Ascending aorta (tissue), 2 donors: Measurements from ENCODE around the gene TMEM132A. TPM values are rescaled to one million over a fixed set of nuclear protein-coding genes. Genes with fewer than 3 reads are reported as not detected.
A peak's percentile ranks its signal among the peaks of the same experiment; 100 is the strongest.

Source experiments
- DNase-seq, 2 donors: peaks; one replicate each; pipeline ENCODE4 v3.0.0-alpha.2; 2019; ENCODE audit warnings: low spot score in 2 of 2
- H3K27ac ChIP-seq, 2 donors: fragments of 200-600 bp; sonication (generic); one replicate each; pipeline ENCODE4 v1.5.1; 2016 to 2017; ENCODE audit warnings: mild to moderate bottlenecking in 1 of 2
- H3K27me3 ChIP-seq: fragments of 200-600 bp; sonication (generic); one replicate; pipeline ENCODE4 v1.5.1; 2017
- H3K36me3 ChIP-seq, 2 donors: fragments of 200-600 bp; sonication (generic); one replicate each; pipeline ENCODE4 v1.5.1; 2016
- H3K4me1 ChIP-seq, 2 donors: fragments of 200-600 bp; sonication (generic); one replicate each; pipeline ENCODE4 v1.5.1; 2016 to 2017; ENCODE audit warnings: mild to moderate bottlenecking in 1 of 2
- H3K4me3 ChIP-seq, 2 donors: fragments of 200-600 bp; sonication (generic); one replicate each; pipeline ENCODE4 v1.5.1; 2016 to 2017; ENCODE audit warnings: mild to moderate bottlenecking in 1 of 2
- H3K9me3 ChIP-seq, 2 donors: fragments of 200-600 bp; sonication (generic); one replicate each; pipeline ENCODE4 v1.5.1; 2016
- CTCF ChIP-seq, 3 experiments: fragments of 200-600 bp in 2 of 3; fragments of 450-650 bp in 1 of 3; sonication (generic) in 2 of 3; IDR thresholded peaks; one replicate each; pipeline ENCODE4 v1.5.1; 2016 to 2019; ENCODE audit warnings: antibody characterized with exemption in 3 of 3, mild to moderate bottlenecking in 1 of 3, moderate library complexity in 1 of 3
- intact Hi-C: fragments of 100-400 bp; cut with DNase I; formaldehyde crosslinking; loops from one replicate; pipeline ENCODE4 v1.15.1; 2023
- total RNA-seq: library from RNA; depleted of rRNA; stranded (reverse); fragments of >200 nt; gene quantifications from one replicate; pipeline ENCODE4 v1.1.0, GENCODE V29; 2016

The TMEM132A gene, protein sequence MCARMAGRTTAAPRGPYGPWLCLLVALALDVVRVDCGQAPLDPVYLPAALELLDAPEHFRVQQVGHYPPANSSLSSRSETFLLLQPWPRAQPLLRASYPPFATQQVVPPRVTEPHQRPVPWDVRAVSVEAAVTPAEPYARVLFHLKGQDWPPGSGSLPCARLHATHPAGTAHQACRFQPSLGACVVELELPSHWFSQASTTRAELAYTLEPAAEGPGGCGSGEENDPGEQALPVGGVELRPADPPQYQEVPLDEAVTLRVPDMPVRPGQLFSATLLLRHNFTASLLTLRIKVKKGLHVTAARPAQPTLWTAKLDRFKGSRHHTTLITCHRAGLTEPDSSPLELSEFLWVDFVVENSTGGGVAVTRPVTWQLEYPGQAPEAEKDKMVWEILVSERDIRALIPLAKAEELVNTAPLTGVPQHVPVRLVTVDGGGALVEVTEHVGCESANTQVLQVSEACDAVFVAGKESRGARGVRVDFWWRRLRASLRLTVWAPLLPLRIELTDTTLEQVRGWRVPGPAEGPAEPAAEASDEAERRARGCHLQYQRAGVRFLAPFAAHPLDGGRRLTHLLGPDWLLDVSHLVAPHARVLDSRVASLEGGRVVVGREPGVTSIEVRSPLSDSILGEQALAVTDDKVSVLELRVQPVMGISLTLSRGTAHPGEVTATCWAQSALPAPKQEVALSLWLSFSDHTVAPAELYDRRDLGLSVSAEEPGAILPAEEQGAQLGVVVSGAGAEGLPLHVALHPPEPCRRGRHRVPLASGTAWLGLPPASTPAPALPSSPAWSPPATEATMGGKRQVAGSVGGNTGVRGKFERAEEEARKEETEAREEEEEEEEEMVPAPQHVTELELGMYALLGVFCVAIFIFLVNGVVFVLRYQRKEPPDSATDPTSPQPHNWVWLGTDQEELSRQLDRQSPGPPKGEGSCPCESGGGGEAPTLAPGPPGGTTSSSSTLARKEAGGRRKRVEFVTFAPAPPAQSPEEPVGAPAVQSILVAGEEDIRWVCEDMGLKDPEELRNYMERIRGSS
- total RNA-seq, result 18.9 TPM

GRCh38 chr11:60924110-60924905 is at the start of gene TMEM132A:
Gene TMEM132A, plus strand, starts transcription at chr11:60924460. Its CDS starts 174 bp downstream, at chr11:60924634.
- TF ChIP-seq CTCF (IDR thresholded peaks at IDR 0.05), result no peak
- Histone ChIP-seq H3K27ac (no peak within 1 kb of the TSS), H3K9me3 (no peaks in the 10 kb centered on the region), H3K36me3 (peaks cover 33 to 40% of the 10 kb centered on the region in 2 donors), H3K27me3 (no peaks in the 10 kb centered on the region), H3K4me3 (peak within 1 kb of the TSS; percentile 77 to 80), H3K4me1 (peaks cover 8 to 11% of the 10 kb centered on the region in 2 donors)
- DNase-seq, result peak in 1 of 2 donors; percentile 79
- intact Hi-C loops, result no loop called here

- H3K4me3 ChIP-seq, result no peak overlapping the region
- H3K27me3 ChIP-seq, result no peaks in the 10 kb centered on the region
These were observed 48.7 kb upstream of the TMEM132A start for GRCh38 chr11:60875366-60876167.

GRCh38 chr11:60876168-60876485 is 48.1 kb upstream of the TMEM132A start:
- H3K27ac ChIP-seq, result no peak overlapping the region
- peaks cover 0 to 4% of the 10 kb centered on the region in 2 donors for H3K4me1 ChIP-seq
- no peak overlapping the region for H3K4me3 ChIP-seq
- intact Hi-C loops, result no loop called here
- DNase-seq, result peak in 1 of 2 donors; percentile 31
- H3K27me3 ChIP-seq, result no peaks in the 10 kb centered on the region
- H3K9me3 ChIP-seq, result no peaks in the 10 kb centered on the region
- H3K36me3 ChIP-seq, result peaks cover 5 to 7% of the 10 kb centered on the region in 2 donors
- no peak for TF ChIP-seq CTCF (IDR thresholded peaks at IDR 0.05)

More at GRCh38 chr11:60875366-60876167, 48.7 kb upstream of the TMEM132A start:
- Histone ChIP-seq H3K27ac (no peak overlapping the region), H3K4me1 (peaks cover 0 to 4% of the 10 kb centered on the region in 2 donors), H3K9me3 (no peaks in the 10 kb centered on the region), H3K36me3 (peaks cover 3 to 5% of the 10 kb centered on the region in 2 donors)
- TF ChIP-seq CTCF (IDR thresholded peaks at IDR 0.05), result no peak
- DNase-seq, result no peak
- intact Hi-C loops, result no loop called here

- Histone ChIP-seq H3K9me3 (no peaks in the 10 kb centered on the region), H3K27me3 (no peaks in the 10 kb centered on the region), H3K4me1 (peaks cover 0 to 4% of the 10 kb centered on the region in 2 donors), H3K4me3 (no peak overlapping the region), H3K36me3 (peaks cover 5 to 10% of the 10 kb centered on the region in 2 donors), H3K27ac (peak overlapping the region; percentile 14 to 57)
- no peak for TF ChIP-seq CTCF (IDR thresholded peaks at IDR 0.05)
- peak in 1 of 2 donors; percentile 53 for DNase-seq
- intact Hi-C loops, result no loop called here
These were observed 45.8 kb upstream of the TMEM132A start for GRCh38 chr11:60878245-60879101.
